ENCODE results near the gene SLC25A52. TPM values are rescaled to one million over a fixed set of nuclear protein-coding genes. Genes with fewer than 3 reads are reported as not detected.
"Not testable (repeated sequence)": the region's sequence is repeated elsewhere in the genome, so short reads cannot be mapped to it uniquely, and the experiment has no call there.

The SLC25A52 gene, protein sequence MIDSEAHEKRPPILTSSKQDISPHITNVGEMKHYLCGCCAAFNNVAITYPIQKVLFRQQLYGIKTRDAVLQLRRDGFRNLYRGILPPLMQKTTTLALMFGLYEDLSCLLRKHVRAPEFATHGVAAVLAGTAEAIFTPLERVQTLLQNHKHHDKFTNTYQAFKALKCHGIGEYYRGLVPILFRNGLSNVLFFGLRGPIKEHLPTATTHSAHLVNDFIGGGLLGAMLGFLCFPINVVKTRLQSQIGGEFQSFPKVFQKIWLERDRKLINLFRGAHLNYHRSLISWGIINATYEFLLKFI
- total RNA-seq (2014; rRNA removed; shearing (Covaris generic)) (not detected in 2 replicates), total RNA-seq (2022) (not detected in 2 replicates), Bru-seq, nascent RNA (percentile 21 among the genes with signal in this experiment), BruChase-seq, experiment 1, labeled RNA remaining after a 6-hour chase (not detected), BruChase-seq, experiment 2, labeled RNA remaining after a 2-hour chase (percentile 17 among the genes with signal in this experiment)
- long read RNA-seq: 0 reads

- Histone ChIP-seq H3K9me3 (ENCODE audit: low read length) (no peaks in the 10 kb centered on the region), H3K9me2 (ENCODE audit: insufficient read depth, low read length) (no peaks in the 10 kb centered on the region), H3K79me2 (ENCODE audit: insufficient read depth, low read depth, low read length) (no peaks in the 10 kb centered on the region), H4K20me1 (ENCODE audit: insufficient read depth, low read length) (no peaks in the 10 kb centered on the region), H3K4me2 (ENCODE audit: low read length) (no peak within 1 kb of the TSS), H3K4me1 (ENCODE audit: insufficient read depth, low read length, poor library complexity, severe bottlenecking) (no peaks in the 10 kb centered on the region), H3K4me3 (ENCODE audit: low read depth, low read length, poor library complexity, severe bottlenecking) (no peak within 1 kb of the TSS), H2AFZ (ENCODE audit: low read length) (no peak within 1 kb of the TSS), H3K27ac (ENCODE audit: low read depth, low read length, poor library complexity, severe bottlenecking) (no peak within 1 kb of the TSS), H3K36me3 (ENCODE audit: insufficient read depth, low read length) (no peaks in the 10 kb centered on the region)
- CTCF ChIA-PET (ENCODE audit: unreplicated experiment): no interaction called here
- intact Hi-C loops (cut with micrococcal nuclease; ENCODE audit: unreplicated experiment): no loop called here
- no peak for TF ChIP-seq EZH2phosphoT487 (IDR thresholded peaks at IDR 0.05; ENCODE audit: borderline replicate concordance, low read depth, low read length)
- TF ChIP-seq, protein P1, sequence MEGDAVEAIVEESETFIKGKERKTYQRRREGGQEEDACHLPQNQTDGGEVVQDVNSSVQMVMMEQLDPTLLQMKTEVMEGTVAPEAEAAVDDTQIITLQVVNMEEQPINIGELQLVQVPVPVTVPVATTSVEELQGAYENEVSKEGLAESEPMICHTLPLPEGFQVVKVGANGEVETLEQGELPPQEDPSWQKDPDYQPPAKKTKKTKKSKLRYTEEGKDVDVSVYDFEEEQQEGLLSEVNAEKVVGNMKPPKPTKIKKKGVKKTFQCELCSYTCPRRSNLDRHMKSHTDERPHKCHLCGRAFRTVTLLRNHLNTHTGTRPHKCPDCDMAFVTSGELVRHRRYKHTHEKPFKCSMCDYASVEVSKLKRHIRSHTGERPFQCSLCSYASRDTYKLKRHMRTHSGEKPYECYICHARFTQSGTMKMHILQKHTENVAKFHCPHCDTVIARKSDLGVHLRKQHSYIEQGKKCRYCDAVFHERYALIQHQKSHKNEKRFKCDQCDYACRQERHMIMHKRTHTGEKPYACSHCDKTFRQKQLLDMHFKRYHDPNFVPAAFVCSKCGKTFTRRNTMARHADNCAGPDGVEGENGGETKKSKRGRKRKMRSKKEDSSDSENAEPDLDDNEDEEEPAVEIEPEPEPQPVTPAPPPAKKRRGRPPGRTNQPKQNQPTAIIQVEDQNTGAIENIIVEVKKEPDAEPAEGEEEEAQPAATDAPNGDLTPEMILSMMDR (conservative IDR thresholded peaks at IDR 0.05; ENCODE audit: low read length): no peak
- no peak for DNase-seq (ENCODE audit: low spot score)
- BruUV-seq (replicated peaks): no TSS peak
- POLR2A ChIA-PET: no interaction called here
Measured at GRCh38 chr18:31760695-31761094, at the start of gene SLC25A52. SLC25A52 (minus strand) TSS chr18:31760880; CDS start chr18:31760661, 219 bp downstream.

DNA sequence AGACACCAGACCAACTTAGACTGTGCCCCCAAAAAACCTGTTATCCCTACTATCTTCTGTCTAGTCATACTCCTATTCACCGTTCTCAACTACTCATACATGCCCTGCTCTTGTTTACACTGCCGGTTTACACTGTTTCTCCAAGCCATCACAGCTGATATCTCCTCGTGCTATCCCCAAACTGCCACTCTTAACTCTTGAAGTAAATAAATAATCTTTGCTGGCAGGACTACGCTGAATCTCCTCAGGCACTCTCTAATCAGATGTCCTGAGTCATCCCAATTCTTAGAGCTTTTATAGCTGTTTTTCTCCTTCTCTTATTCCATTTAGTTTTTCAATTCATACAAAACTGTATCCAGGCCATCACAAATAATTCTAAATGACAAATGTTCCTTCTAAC, 48.4 kb upstream of the SLC25A52 start:
- BruUV-seq (replicated peaks); H3K27ac ChIP-seq (ENCODE audit: low read depth, low read length, poor library complexity, severe bottlenecking); H2AFZ ChIP-seq (ENCODE audit: low read length); H4K20me1 ChIP-seq (ENCODE audit: insufficient read depth, low read length); DNase-seq (ENCODE audit: low spot score); H3K36me3 ChIP-seq (ENCODE audit: insufficient read depth, low read length); H3K9me3 ChIP-seq (ENCODE audit: low read length); POLR2A ChIA-PET; intact Hi-C loops (cut with micrococcal nuclease; ENCODE audit: unreplicated experiment); H3K79me2 ChIP-seq (ENCODE audit: insufficient read depth, low read depth, low read length); H3K9me2 ChIP-seq (ENCODE audit: insufficient read depth, low read length); H3K4me1 ChIP-seq (ENCODE audit: insufficient read depth, low read length, poor library complexity, severe bottlenecking); H3K4me3 ChIP-seq (ENCODE audit: low read depth, low read length, poor library complexity, severe bottlenecking); CTCF ChIA-PET (ENCODE audit: unreplicated experiment); H3K4me2 ChIP-seq (ENCODE audit: low read length): not testable (repeated sequence)

- Histone ChIP-seq H3K9me3 (ENCODE audit: low read length) (no peaks in the 10 kb centered on the region), H3K4me3 (ENCODE audit: low read depth, low read length, poor library complexity, severe bottlenecking) (no peak overlapping the region), H3K36me3 (ENCODE audit: insufficient read depth, low read length) (no peaks in the 10 kb centered on the region), H3K9me2 (ENCODE audit: insufficient read depth, low read length) (no peaks in the 10 kb centered on the region), H3K79me2 (ENCODE audit: insufficient read depth, low read depth, low read length) (no peaks in the 10 kb centered on the region), H3K27ac (ENCODE audit: low read depth, low read length, poor library complexity, severe bottlenecking) (no peak overlapping the region), H3K4me1 (ENCODE audit: insufficient read depth, low read length, poor library complexity, severe bottlenecking) (no peaks in the 10 kb centered on the region), H4K20me1 (ENCODE audit: insufficient read depth, low read length) (no peaks in the 10 kb centered on the region), H3K4me2 (ENCODE audit: low read length) (no peak overlapping the region), H2AFZ (ENCODE audit: low read length) (no peak overlapping the region)
- POLR2A ChIA-PET: no interaction called here
- DNase-seq (ENCODE audit: low spot score): no peak
- TF ChIP-seq EZH2phosphoT487 (IDR thresholded peaks at IDR 0.05; ENCODE audit: borderline replicate concordance, low read depth, low read length): no peak
- TF ChIP-seq, protein P1 (conservative IDR thresholded peaks at IDR 0.05; ENCODE audit: low read length): no peak
- no TSS peak for BruUV-seq (replicated peaks)
- intact Hi-C loops (cut with micrococcal nuclease; ENCODE audit: unreplicated experiment): no loop called here
- CTCF ChIA-PET (ENCODE audit: unreplicated experiment): no interaction called here
Measured at GRCh38 chr18:31801078-31801477, 40.4 kb upstream of the SLC25A52 start.

- H3K4me2 ChIP-seq (ENCODE audit: low read length); H3K4me3 ChIP-seq (ENCODE audit: low read depth, low read length, poor library complexity, severe bottlenecking); CTCF ChIA-PET (ENCODE audit: unreplicated experiment); intact Hi-C loops (cut with micrococcal nuclease; ENCODE audit: unreplicated experiment); H3K27ac ChIP-seq (ENCODE audit: low read depth, low read length, poor library complexity, severe bottlenecking); H3K9me2 ChIP-seq (ENCODE audit: insufficient read depth, low read length); BruUV-seq (replicated peaks); H3K9me3 ChIP-seq (ENCODE audit: low read length); H3K4me1 ChIP-seq (ENCODE audit: insufficient read depth, low read length, poor library complexity, severe bottlenecking); DNase-seq (ENCODE audit: low spot score); H3K79me2 ChIP-seq (ENCODE audit: insufficient read depth, low read depth, low read length); H4K20me1 ChIP-seq (ENCODE audit: insufficient read depth, low read length); H2AFZ ChIP-seq (ENCODE audit: low read length); H3K36me3 ChIP-seq (ENCODE audit: insufficient read depth, low read length): not testable (repeated sequence)
- POLR2A ChIA-PET: interaction anchor here (0.7 kb wide), 1 partner anchor 175 kb away, joined by 3 read pairs; no protein-coding TSS in a partner anchor
Measured at GRCh38 chr18:31799257-31799656, 38.6 kb upstream of the SLC25A52 start.

Measured in OCI-LY7 (cell line).